Measurements from ENCODE around the gene CTNND2. TPM values are rescaled to one million over a fixed set of nuclear protein-coding genes. Genes with fewer than 3 reads are reported as not detected.

CTNND2 gene
- total RNA-seq, 1 experiment from 2014 or later, result 7.0 TPM

DNA sequence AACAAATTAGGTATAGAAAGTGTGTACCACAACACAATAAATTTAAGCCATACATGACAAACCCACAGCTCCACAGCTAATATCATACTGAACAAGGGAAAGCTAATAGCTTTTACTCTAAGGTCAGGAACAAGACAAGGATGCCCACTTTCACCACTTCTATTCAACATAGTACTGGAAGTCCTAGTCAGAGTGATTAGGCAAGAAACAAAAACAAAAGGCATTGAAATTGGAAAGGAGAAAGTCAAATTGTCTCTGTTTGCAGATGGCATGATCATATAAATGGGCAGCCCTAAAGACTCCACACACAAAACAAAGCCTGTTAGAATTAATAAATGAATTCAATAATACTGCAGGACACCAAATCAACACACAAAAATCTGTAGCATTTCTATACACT is 548.8 kb downstream of the CTNND2 start:
- Mint-ChIP-seq H3K27me3 (ENCODE audit: low read depth) (peaks cover 5% of the 10 kb centered on the region; the same call in 1 of the 2 replicates), H3K4me3 (no peak overlapping the region), H3K27ac (no peak overlapping the region), H3K4me1 (peaks cover 4% of the 10 kb centered on the region in 2 experiments; a peak in 2 of 4 replicates), H3K36me3 (ENCODE audit: insufficient read depth in 1 of 3, low read depth in 3 of 3) (peaks cover 0 to 6% (median 3%) of the 10 kb centered on the region in 3 experiments; a peak in 3 of 7 replicates), H3K9me3 (peaks cover 4 to 7% of the 10 kb centered on the region in 2 experiments; a peak in 4 of 5 replicates)
- Histone ChIP-seq H4K91ac (ENCODE audit: insufficient read length, low read depth, low read length) (no peak overlapping the region), H2BK20ac (ENCODE audit: low read depth, low read length, poor library complexity, severe bottlenecking) (no peak overlapping the region), H4K20me1 (ENCODE audit: control insufficient read depth, insufficient read depth, insufficient read length) (no peaks in the 10 kb centered on the region), H3K27ac (ENCODE audit: insufficient read length, low read depth, low read length) (no peak overlapping the region), H3K4ac (ENCODE audit: low read depth, low read length) (no peak overlapping the region), H2BK12ac (ENCODE audit: insufficient read length, low read depth, low read length) (no peak overlapping the region), H3K27me3 (ENCODE audit: insufficient read depth, low read length) (no peaks in the 10 kb centered on the region), H3K56ac (ENCODE audit: insufficient read length, low read depth, low read length) (no peak overlapping the region), H3K23ac (ENCODE audit: insufficient read length, low read depth, low read length) (no peak overlapping the region), H2AFZ (ENCODE audit: low read length) (no peak overlapping the region), H3K9me3 (ENCODE audit: control insufficient read depth, low read depth, low read length) (no peaks in the 10 kb centered on the region), H2AK5ac (ENCODE audit: insufficient read length, low read length) (no peak overlapping the region), H3K18ac (ENCODE audit: insufficient read length, low read depth, low read length) (no peak overlapping the region), H3K79me2 (ENCODE audit: insufficient read depth, low read length) (no peaks in the 10 kb centered on the region), H3K79me1 (ENCODE audit: insufficient read depth, low read depth, low read length, poor library complexity, severe bottlenecking) (no peaks in the 10 kb centered on the region), H3K9ac (ENCODE audit: extremely low read depth, insufficient read length, low read length) (no peak overlapping the region), H2BK5ac (ENCODE audit: insufficient read length, low read length) (no peak overlapping the region), H3K4me1 (ENCODE audit: insufficient read depth, low read length) (no peaks in the 10 kb centered on the region), H4K8ac (replicated peaks; ENCODE audit: insufficient read length, low read depth, low read length) (no peak overlapping the region), H3K23me2 (ENCODE audit: insufficient read length, low read depth, low read length, poor library complexity, severe bottlenecking) (no peaks in the 10 kb centered on the region), H3K4me2 (ENCODE audit: insufficient read depth, insufficient read length, low read length) (no peak overlapping the region), H3T11ph (ENCODE audit: low read length) (no peak overlapping the region), H2BK15ac (ENCODE audit: low read depth, low read length) (no peak overlapping the region), H2BK120ac (ENCODE audit: low read depth, low read length, poor library complexity, severe bottlenecking) (no peak overlapping the region), H4K5ac (ENCODE audit: insufficient read length, low read depth, low read length) (no peak overlapping the region), H3K14ac (ENCODE audit: insufficient read depth, low read length) (no peak overlapping the region)
- TF ChIP-seq CTCF (conservative IDR thresholded peaks at IDR 0.05), result no peak
- DNase-seq, result no peak
